Astrocyte of the cerebellum (primary cell): Measurements from ENCODE around the gene TMEM45B.
"Not testable (repeated sequence)": the region's sequence is repeated elsewhere in the genome, so short reads cannot be mapped to it uniquely, and the experiment has no call there.

Source experiments
- DNase-seq: peaks from one replicate; pipeline ENCODE4 v3.0.0-alpha.2; 2011; ENCODE audit warnings: low read depth
- H3K4me3 ChIP-seq: 2 replicates; pipeline ENCODE4 v1.5.1; 2011; ENCODE audit warnings: mild to moderate bottlenecking, low read depth, low read length, moderate library complexity
- CTCF ChIP-seq: IDR thresholded peaks from 2 replicates; pipeline ENCODE4 v1.5.1; 2012; ENCODE audit warnings: low read length, low read depth, moderate library complexity, mild to moderate bottlenecking; ENCODE audit errors: missing control alignments
- in situ Hi-C: cut with HindIII; loops from 2 replicates; pipeline ENCODE4 v1.10.0; 2017; ENCODE audit warnings: low sequenced_read_pairs

TMEM45B gene

GRCh38 chr11:129846508-129847335 lies 31.1 kb downstream of the TMEM45B start:
- no peak for TF ChIP-seq CTCF
- in situ Hi-C loops, result no loop called here
- peak; percentile 85 for DNase-seq
- no peak overlapping the region for H3K4me3 ChIP-seq

DNA sequence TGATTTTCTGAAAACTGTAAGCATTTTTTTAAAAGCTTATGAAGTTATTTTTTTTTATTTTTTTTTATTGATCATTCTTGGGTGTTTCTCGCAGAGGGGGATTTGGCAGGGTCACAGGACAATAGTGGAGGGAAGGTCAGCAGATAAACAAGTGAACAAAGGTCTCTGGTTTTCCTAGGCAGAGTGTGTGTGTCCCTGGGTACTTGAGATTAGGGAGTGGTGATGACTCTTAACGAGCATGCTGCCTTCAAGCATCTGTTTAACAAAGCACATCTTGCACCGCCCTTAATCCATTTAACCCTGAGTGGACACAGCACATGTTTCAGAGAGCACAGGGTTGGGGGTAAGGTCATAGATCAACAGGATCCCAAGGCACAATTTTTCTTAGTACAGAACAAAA lies 31.7 kb downstream of the TMEM45B start:
- H3K4me3 ChIP-seq, DNase-seq, in situ Hi-C loops: not testable (repeated sequence)

DNA sequence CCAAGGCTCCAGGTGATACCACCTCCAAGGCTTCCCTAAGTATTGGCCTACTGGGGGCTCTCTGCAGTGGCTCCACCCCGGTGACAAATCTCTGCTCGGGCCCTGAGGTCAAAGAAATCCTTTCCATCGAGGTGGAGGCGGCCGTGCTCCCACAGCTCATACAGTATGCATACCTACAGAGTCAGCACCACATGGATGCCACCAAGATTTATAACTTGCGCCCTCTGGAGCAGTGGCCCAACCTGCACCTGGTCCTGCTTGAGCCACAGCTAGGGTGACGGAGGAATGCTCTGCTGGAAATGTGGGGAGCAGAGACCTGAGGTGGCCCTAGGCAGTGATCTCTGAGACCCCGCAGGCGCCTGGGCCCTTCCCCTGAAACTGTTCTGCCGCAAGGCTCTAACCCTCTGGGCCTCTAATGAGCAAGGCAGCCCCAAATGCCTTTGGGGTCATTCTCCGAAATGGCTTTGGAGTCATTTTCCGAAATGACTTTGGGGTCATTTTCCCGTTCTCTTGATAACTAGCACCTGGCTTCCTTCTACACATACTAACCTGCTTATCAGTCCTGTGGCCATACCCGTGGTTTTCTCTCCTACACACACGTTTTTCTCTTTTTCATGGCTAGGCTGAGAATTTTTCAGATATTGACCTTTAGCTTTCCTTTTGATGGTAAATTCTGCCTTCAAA lies 33.9 kb downstream of the TMEM45B start:
- DNase-seq, result no peak
- no peak overlapping the region for H3K4me3 ChIP-seq
- in situ Hi-C loops, result no loop called here
- no peak for TF ChIP-seq CTCF

DNA sequence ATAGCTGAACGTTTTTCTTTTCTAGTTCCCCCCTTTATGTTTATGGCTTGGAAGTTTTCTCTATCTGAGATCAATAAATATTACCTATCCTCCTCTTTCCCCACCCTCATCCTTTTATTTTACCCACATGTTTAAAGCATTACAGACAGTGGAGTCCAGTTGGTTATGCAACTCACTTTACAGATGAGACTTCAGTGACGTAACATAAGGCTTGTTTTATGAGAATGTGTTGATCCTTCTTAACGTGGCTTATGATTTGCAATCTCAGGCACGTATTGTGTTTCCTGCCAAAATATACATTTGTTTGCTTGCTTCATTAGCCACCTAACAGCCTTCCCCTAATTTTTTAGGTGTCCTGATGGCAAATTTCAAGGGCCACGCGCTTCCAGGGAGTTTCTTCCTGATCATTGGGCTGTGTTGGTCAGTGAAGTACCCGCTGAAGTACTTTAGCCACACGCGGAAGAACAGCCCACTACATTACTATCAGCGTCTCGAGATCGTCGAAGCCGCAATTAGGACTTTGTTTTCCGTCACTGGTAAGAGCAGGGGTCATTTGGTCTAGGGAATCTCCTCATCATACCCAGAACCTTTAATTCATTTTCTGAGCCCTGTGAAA lies 36.6 kb downstream of the TMEM45B start:
- H3K4me3 ChIP-seq, result no peak overlapping the region
- in situ Hi-C loops, result no loop called here
- no peak for TF ChIP-seq CTCF
- DNase-seq, result no peak

DNA sequence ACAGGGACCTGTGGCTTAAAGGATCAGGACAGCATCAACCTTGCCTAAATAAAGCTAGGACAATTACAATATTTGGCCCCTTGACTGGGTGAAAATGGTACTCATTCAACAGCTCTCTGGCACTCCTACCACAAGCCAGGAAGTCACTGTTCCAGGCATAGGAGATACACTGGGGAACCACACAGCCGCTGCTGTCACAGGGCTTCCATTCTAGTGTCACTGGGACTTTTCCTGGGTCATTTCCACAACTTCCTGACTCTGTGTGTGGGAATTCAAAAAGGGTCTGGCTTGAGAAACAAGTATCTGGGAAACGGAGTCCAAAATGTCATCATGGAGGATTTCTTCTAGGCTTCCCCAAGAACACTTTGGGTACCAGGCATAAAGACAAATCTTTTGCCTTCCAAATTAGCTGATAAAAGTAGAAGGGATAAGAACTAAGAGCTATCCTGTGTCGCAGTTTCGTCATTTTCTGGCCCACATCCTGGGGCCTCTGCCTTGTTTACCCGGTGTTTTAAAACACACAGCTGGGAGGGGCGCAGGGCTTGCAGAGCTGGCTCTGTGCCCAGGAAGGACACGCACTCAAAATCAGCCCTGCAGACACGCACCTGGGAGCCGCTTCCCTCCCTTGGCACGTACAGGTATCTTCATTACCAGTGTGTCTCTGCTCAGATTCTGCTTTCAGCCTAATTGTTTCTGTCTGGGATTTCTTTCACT lies 38.0 kb downstream of the TMEM45B start:
- in situ Hi-C loops, result no loop called here
- DNase-seq, result no peak
- TF ChIP-seq CTCF, result no peak
- no peak overlapping the region for H3K4me3 ChIP-seq

DNA sequence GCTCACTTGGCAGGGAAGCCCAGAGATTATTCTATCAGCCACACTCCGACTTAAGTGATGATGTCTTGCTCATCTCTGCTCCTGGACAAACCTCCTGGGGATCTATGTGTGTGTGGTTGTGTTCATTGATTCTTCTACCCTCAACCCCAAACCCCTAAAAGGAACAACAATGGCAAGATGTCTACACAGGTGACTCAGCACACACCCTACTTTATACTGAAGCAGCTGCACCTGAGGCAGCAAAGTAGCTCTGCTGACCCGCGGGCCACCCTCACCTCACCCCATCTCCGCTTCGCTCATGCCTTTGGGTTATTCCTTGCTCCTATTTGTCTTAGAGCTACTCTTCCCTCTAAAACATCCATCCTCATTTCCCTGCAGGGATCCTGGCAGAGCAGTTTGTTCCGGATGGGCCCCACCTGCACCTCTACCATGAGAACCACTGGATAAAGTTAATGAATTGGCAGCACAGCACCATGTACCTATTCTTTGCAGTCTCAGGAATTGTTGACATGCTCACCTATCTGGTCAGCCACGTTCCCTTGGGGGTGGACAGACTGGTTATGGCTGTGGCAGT lies 38.7 kb downstream of the TMEM45B start:
- in situ Hi-C loops, result no loop called here
- DNase-seq, result no peak
- no peak overlapping the region for H3K4me3 ChIP-seq
- TF ChIP-seq CTCF, result no peak
